Thoracic aorta (tissue), 2 donors: ENCODE data around the gene CWC27. TPM values are rescaled to one million over a fixed set of nuclear protein-coding genes. Genes with fewer than 3 reads are reported as not detected.

Experiments
- ATAC-seq: fragments of 150-250 bp; one replicate; pipeline ENCODE4 v1.8.0; 2017; ENCODE audit warnings: low read depth; ENCODE audit not compliant: insufficient number of reproducible peaks, low FRiP score
- DNase-seq: peaks from one replicate; pipeline ENCODE4 v3.0.0-alpha.2; 2020; ENCODE audit warnings: low spot score
- H3K27ac ChIP-seq, 2 donors: fragments of 200-600 bp; sonication (generic); 1 replicate in 1 of 2; 2 replicates in 1 of 2; pipeline ENCODE4 v1.5.1; 2016; ENCODE audit warnings: mild to moderate bottlenecking in 2 of 2, moderate library complexity in 2 of 2
- H3K27me3 ChIP-seq: fragments of 200-600 bp; sonication (generic); replicated peaks from 2 replicates; pipeline ENCODE4 v1.6.0; 2016; ENCODE audit warnings: mild to moderate bottlenecking; ENCODE audit not compliant: insufficient read depth
- H3K36me3 ChIP-seq: fragments of 200-600 bp; sonication (generic); one replicate; pipeline ENCODE4 v1.5.1; 2016
- H3K4me1 ChIP-seq, 2 donors: fragments of 200-600 bp; sonication (generic); 1 replicate in 1 of 2; 2 replicates in 1 of 2; pipeline versions ENCODE4 v1.5.1 to v1.6.0; 2016; ENCODE audit warnings: low read depth in 2 of 2, mild to moderate bottlenecking in 1 of 2; ENCODE audit not compliant: control insufficient read depth in 1 of 2
- H3K4me3 ChIP-seq: fragments of 200-600 bp; sonication (generic); 2 replicates; pipeline ENCODE4 v1.5.1; 2016; ENCODE audit warnings: mild to moderate bottlenecking
- H3K9me3 ChIP-seq: fragments of 200-600 bp; sonication (generic); 2 replicates; pipeline ENCODE4 v1.5.1; 2016
- CTCF ChIP-seq: fragments of 200-600 bp; sonication (generic); IDR thresholded peaks from one replicate; pipeline ENCODE4 v1.5.1; 2019; ENCODE audit warnings: antibody characterized with exemption
- total RNA-seq, 2 donors: library from RNA; depleted of rRNA; stranded (reverse); fragments of >200 nt; gene quantifications; one replicate each; pipeline versions ENCODE4 v1.1.0 to v1.2.3, GENCODE V29; 2016

The CWC27 gene
- total RNA-seq, 2 donors from 2014 or later = 13.4 to 24.8 TPM

DNA sequence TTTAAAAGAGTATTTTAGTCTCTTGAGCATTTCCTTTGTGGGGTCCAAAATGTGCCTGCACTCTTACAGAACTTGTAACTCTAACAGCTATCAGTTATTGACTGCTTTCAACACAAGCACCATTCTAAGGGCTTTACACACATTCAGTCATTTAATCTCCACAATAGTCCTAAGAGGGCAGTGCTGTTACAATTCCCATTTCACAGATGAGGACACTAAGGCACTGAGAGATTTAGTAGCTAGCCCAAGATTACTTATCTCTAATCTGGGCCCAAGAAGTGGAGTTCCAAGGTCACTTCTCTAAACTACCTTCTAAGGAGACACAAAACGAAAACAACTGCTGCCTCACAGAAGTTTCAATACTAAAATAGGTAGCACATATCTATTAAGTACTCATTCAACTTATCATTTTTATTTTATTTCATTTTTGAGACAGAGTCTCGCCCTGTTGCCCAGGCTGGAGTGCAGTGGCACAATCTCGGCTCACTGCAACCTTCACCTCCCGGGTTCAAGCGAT, 275.2 kb downstream of the CWC27 start:
- no peak for ATAC-seq
- peak overlapping the region in 1 of 2 donors; percentile 8 for H3K27ac ChIP-seq

GRCh38 chr5:65047225-65047624, 278.5 kb downstream of the CWC27 start:
- Histone ChIP-seq H3K27me3 (no peaks in the 10 kb centered on the region), H3K36me3 (no peaks in the 10 kb centered on the region), H3K9me3 (no peaks in the 10 kb centered on the region), H3K4me1 (peaks cover 0 to 7% of the 10 kb centered on the region in 2 donors), H3K27ac (no peak overlapping the region), H3K4me3 (no peak overlapping the region)
- no peak for ATAC-seq
- no peak for TF ChIP-seq CTCF
- DNase-seq = no peak

More for the DNA sequence above, 275.2 kb downstream of the CWC27 start:
- DNase-seq = no peak
- H3K4me3 ChIP-seq = no peak overlapping the region
- no peaks in the 10 kb centered on the region for H3K9me3 ChIP-seq
- no peak for TF ChIP-seq CTCF
- peaks cover 9 to 20% of the 10 kb centered on the region in 2 donors for H3K4me1 ChIP-seq
- no peaks in the 10 kb centered on the region for H3K27me3 ChIP-seq
- no peaks in the 10 kb centered on the region for H3K36me3 ChIP-seq

DNA sequence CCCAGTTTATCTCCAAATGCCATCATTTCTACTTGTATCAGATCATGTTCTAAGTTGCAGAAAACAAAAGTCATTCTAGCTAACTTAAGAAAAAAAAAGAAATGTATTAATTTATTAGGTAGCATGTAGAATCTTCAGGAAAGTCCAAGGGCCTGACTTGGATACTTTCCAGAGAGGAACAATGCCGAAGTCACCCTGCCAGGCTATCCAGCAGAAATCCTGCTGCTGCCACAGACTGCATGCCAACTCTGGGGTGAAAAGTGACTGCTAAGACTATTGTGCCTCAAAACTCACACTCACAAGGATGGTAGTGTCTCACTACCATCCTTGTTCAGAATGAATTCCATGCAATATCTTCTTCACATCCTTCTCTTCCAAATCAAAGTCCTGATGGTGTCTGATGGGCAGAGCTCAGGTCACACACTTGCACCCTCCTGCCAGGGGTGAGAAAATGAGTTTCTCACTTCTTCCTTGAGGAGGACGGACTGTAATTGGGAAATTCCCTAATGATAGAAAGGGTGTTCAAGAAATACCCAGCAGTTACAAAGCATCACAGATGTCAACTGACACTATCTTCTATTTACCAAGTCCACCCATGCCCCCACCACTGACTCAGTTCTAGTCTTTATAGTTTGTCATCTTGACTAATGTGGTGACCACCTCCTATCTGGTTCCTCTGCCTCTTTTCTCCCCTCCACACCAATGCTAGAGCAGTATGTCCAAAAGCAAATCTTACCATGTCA, 279.4 kb downstream of the CWC27 start:
- peaks cover 0 to 7% of the 10 kb centered on the region in 2 donors for H3K4me1 ChIP-seq
- TF ChIP-seq CTCF = no peak
- no peaks in the 10 kb centered on the region for H3K27me3 ChIP-seq
- ATAC-seq (no peak), DNase-seq (no peak)
- no peak overlapping the region for H3K4me3 ChIP-seq
- no peaks in the 10 kb centered on the region for H3K9me3 ChIP-seq
- H3K27ac ChIP-seq = no peak overlapping the region
- no peaks in the 10 kb centered on the region for H3K36me3 ChIP-seq

GRCh38 chr5:65050140-65050539, 281.4 kb downstream of the CWC27 start:
- DNase-seq (no peak), ATAC-seq (no peak)
- H3K4me1 ChIP-seq = peaks cover 0 to 7% of the 10 kb centered on the region in 2 donors
- no peaks in the 10 kb centered on the region for H3K9me3 ChIP-seq
- H3K4me3 ChIP-seq = no peak overlapping the region
- no peak for TF ChIP-seq CTCF
- no peaks in the 10 kb centered on the region for H3K36me3 ChIP-seq
- H3K27ac ChIP-seq = no peak overlapping the region
- H3K27me3 ChIP-seq = no peaks in the 10 kb centered on the region

DNA sequence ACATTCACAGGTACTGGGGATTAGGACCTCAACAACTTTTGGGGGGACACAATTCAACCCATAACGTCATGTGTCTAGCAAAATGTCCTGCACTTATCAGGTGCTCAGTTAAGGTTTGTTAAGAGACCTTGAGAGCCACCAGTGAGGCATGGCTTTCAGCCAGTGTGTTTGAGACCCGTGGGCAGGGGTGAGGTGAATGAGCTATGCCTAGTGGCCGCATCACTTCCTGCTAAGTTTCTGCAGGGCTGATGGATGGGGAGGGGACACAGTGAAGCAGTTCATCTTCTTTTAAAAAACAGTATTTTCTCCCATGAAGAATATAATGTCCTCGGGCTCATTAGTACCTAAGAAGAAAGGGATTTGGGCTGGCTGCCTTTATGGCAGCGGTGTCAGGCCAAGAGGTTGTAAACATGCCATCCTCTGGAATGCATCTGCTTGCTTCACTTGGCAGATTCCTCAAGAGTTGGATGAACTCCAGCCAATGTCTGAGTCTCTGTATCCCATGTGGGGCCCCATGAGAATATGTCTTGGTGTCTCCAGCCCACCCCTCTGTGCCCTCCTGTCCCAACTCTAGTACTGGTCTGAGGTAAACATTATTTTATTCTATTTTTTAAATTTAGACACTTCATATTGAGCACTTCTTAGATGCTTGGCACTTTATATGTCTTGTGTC, 282.2 kb downstream of the CWC27 start:
- ATAC-seq = no peak
- Histone ChIP-seq H3K9me3 (no peaks in the 10 kb centered on the region), H3K27me3 (no peaks in the 10 kb centered on the region), H3K4me3 (no peak overlapping the region), H3K4me1 (peaks cover 0 to 10% of the 10 kb centered on the region in 2 donors), H3K27ac (no peak overlapping the region), H3K36me3 (no peaks in the 10 kb centered on the region)
- no peak for TF ChIP-seq CTCF
- no peak for DNase-seq
